GM19351 (cell line): Measurements from ENCODE around the gene PSMD8.
A peak's percentile ranks its signal among the peaks of the same experiment; 100 is the strongest.
"Not testable (repeated sequence)": the region's sequence is repeated elsewhere in the genome, so short reads cannot be mapped to it uniquely, and the experiment has no call there.

Source experiments
- ATAC-seq: cut with Tn5 transposase; IDR thresholded peaks from one replicate; pipeline ENCODE4 v1.9.1; 2021; ENCODE audit warnings: mild to moderate bottlenecking, moderate library complexity; ENCODE audit not compliant: unreplicated experiment

The PSMD8 gene

GRCh38 chr19:38409631-38410133, 35.3 kb downstream of the PSMD8 start:
- ATAC-seq: no peak

GRCh38 chr19:38410407-38410806, 36.0 kb downstream of the PSMD8 start:
- not testable (repeated sequence) for ATAC-seq

- no peak for ATAC-seq
Observed at GRCh38 chr19:38411041-38411712, 36.8 kb downstream of the PSMD8 start.

GRCh38 chr19:38411898-38412297, 37.5 kb downstream of the PSMD8 start:
- ATAC-seq: not testable (repeated sequence)

- ATAC-seq: no peak
Observed at GRCh38 chr19:38412491-38412890, 38.1 kb downstream of the PSMD8 start.

- no peak for ATAC-seq
Observed at GRCh38 chr19:38412961-38413360, 38.6 kb downstream of the PSMD8 start.

- no peak for ATAC-seq
Observed at GRCh38 chr19:38413416-38413815, 39.0 kb downstream of the PSMD8 start.

- ATAC-seq: no peak
Observed at GRCh38 chr19:38417146-38417543, 42.8 kb downstream of the PSMD8 start.

- no peak for ATAC-seq
Observed at GRCh38 chr19:38417544-38418506, 43.5 kb downstream of the PSMD8 start.

GRCh38 chr19:38420935-38421334, 46.6 kb downstream of the PSMD8 start:
- no peak for ATAC-seq

GRCh38 chr19:38421856-38422255, 47.5 kb downstream of the PSMD8 start:
- ATAC-seq: no peak

GRCh38 chr19:38422438-38422837, 48.1 kb downstream of the PSMD8 start:
- ATAC-seq: no peak

GRCh38 chr19:38424272-38424671, 49.9 kb downstream of the PSMD8 start:
- no peak for ATAC-seq

GRCh38 chr19:38425222-38425809, 50.9 kb downstream of the PSMD8 start:
- ATAC-seq: no peak

- no peak for ATAC-seq
Observed at GRCh38 chr19:38425810-38426466, 51.6 kb downstream of the PSMD8 start, which contains the start of gene RASGRP4. RASGRP4 (minus strand) TSS chr19:38426219; CDS start chr19:38426091, 128 bp downstream.

GRCh38 chr19:38427035-38427677, 52.8 kb downstream of the PSMD8 start:
- ATAC-seq: peak; percentile 56

- no peak for ATAC-seq
Observed at GRCh38 chr19:38429055-38429810, 54.9 kb downstream of the PSMD8 start.

GRCh38 chr19:38429811-38430156, 55.4 kb downstream of the PSMD8 start:
- no peak for ATAC-seq

GRCh38 chr19:38430931-38431330, 56.6 kb downstream of the PSMD8 start:
- ATAC-seq: no peak

GRCh38 chr19:38433268-38433733, 58.9 kb downstream of the PSMD8 start, which contains the start of gene RYR1:
RYR1 (plus strand) TSS chr19:38433691; CDS start chr19:38433830, 139 bp downstream.
- no peak for ATAC-seq
